GM20000 (cell line): ENCODE results near the gene DLX4.

Experiments used
- DNase-seq: peaks from one replicate; pipeline ENCODE4 v3.0.0; 2012; ENCODE audit warnings: low spot score
- TF ChIP-seq, protein P1 (sequence below): IDR thresholded peaks from 2 replicates; pipeline ENCODE4 v1.5.1; 2012; ENCODE audit warnings: mild to moderate bottlenecking, control low read depth; ENCODE audit errors: extremely low read depth, missing control alignments

The DLX4 gene, protein sequence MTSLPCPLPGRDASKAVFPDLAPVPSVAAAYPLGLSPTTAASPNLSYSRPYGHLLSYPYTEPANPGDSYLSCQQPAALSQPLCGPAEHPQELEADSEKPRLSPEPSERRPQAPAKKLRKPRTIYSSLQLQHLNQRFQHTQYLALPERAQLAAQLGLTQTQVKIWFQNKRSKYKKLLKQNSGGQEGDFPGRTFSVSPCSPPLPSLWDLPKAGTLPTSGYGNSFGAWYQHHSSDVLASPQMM

DNA sequence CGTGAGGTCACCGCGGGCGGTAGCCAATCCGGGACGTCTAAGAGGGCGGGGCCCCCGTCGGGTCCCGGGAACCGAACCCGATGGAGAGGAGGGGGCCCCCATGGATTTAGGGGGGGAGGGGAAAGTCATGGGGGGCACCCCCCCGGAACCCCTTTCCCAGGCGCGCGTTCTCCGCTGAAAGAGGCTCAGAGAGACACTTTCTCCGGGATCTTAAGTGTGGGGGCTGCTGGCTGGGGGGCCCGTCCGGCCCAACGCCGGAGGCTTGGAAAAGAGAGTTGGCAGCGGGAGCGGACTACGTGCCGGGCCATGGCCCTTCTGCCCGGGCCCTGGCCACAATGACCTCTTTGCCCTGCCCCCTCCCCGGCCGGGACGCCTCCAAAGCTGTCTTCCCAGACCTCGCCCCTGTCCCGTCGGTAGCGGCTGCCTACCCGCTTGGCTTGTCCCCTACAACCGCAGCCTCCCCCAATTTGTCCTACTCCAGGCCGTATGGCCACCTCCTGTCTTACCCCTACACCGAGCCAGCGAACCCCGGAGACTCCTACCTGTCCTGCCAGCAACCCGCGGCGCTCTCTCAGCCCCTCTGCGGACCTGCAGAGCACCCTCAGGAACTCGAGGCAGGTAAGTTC lies at the start of gene DLX4:
Gene DLX4 (plus strand): TSS at position 57 of the 626 bp plus-strand sequence. CDS start 279 bp downstream, at position 336.
- DNase-seq, result peak; percentile 75
- TF ChIP-seq, protein P1, sequence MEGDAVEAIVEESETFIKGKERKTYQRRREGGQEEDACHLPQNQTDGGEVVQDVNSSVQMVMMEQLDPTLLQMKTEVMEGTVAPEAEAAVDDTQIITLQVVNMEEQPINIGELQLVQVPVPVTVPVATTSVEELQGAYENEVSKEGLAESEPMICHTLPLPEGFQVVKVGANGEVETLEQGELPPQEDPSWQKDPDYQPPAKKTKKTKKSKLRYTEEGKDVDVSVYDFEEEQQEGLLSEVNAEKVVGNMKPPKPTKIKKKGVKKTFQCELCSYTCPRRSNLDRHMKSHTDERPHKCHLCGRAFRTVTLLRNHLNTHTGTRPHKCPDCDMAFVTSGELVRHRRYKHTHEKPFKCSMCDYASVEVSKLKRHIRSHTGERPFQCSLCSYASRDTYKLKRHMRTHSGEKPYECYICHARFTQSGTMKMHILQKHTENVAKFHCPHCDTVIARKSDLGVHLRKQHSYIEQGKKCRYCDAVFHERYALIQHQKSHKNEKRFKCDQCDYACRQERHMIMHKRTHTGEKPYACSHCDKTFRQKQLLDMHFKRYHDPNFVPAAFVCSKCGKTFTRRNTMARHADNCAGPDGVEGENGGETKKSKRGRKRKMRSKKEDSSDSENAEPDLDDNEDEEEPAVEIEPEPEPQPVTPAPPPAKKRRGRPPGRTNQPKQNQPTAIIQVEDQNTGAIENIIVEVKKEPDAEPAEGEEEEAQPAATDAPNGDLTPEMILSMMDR, result no peak

DNA sequence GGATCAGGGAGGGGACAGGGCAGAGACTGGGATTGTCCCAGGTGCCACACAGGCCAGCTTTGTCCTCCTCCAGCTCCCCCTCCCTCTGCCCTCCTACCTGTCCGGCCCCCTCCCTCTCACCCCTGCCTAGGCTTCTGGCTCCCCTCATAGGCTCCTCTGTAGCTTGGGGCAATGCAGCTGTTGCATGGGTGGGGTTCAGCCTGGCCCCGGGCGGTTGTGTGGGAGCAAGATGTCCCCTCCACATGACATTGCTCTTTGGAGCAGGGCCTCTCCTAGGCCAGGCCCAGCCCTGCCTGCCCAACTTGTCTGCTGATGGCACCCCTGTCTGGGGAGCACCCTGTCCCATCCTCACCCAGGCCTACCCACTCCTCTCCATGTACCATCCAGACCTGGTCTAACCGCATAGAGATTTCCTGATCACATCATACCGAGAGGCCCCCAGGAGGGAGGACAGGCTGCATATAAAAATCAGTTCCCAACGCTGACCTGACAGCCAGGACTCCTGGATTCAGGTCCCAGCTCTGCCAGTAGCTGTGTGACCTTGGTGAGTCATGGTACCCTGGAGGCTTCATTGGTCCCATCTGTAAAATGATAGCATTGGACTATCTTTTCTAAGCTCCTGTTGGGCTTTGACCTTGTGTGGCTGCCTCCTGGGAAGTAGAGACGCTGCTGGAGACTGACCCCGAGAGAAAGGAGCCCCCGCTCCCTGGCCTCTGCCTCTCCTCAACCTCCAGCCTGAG lies 48.8 kb upstream of the DLX4 start:
- TF ChIP-seq, protein P1, result no peak
- DNase-seq, result no peak

DNA sequence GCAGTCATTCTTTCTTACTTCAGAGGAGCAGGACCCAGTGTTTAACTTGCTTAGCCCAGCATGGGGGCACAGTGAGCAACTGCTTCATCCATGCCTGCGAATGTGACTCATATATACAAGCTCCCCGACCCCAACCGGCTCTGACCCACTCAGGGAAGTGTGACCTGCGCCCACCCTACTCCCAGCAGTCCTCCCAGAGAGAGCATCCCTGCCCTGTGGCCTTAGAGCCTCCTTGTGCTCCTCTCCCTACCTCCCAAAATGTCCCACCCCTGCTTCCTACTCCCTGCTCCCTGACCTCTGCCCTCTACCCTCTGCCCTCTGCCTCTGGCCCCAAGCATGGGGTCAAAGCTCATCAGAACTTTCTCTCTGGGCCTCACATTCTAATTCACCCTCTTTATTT lies 46.9 kb upstream of the DLX4 start:
- TF ChIP-seq, protein P1, result no peak
- DNase-seq, result no peak

DNA sequence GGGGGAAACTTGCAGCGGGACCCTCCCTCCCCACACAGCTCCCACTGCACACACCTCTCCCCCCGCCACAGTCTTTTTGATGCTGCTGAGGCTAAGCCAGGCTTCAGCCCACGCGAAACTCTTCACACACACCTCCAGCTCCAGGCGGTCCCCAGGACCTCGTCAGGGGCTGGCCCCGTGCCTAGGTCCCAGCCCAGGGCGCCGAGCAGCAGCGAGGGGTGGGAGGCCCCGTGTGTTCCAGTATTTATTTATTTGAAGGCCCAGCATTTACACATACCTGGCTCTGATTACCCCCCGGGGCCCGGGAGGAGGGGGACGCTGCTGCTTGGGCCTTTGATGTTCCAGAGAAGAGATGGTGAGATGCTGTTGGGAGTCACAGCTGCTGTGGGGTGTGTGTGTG lies 44.9 kb upstream of the DLX4 start:
- TF ChIP-seq, protein P1, result no peak
- DNase-seq, result no peak

DNA sequence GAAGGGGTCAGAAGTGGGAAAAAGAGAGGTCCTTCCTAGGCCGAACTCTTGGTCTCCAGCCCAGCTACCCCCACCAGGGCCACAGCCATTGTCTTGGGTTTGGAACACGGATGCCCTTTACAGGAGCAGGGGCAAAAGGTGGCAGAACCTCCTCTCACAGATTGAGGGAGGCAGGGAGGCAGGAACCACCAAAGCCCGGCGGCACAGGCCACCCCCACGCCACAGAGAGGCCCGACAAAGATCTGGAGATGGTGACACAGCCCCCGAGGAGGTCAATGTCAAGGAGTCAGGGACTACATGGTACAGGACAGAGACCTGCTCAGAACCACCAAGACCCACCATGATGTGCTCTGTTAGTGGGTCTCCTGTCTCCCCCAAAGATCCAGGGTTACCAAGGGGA lies 44.4 kb upstream of the DLX4 start:
- no peak for DNase-seq
- TF ChIP-seq, protein P1, result no peak

DNA sequence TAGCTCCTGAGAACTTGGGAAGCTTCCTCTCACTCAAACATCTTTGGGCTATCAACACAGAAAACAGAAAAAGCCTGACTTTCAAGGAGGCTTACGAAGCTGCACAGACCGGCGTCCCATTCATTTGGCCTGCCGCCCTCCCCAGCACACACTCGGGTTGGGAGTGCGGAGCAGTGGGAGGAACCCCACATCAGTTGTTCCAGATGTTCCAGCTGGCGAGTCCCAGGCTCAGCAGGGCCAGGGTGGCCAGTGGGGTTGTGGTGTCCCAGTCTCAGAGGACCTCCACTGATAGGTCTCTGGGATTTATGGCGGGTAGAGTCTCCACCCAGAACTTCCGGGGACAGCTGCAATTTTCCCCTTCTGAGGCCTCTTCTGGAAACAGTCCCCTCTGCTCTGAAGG lies 43.1 kb upstream of the DLX4 start:
- TF ChIP-seq, protein P1, result no peak
- no peak for DNase-seq

DNA sequence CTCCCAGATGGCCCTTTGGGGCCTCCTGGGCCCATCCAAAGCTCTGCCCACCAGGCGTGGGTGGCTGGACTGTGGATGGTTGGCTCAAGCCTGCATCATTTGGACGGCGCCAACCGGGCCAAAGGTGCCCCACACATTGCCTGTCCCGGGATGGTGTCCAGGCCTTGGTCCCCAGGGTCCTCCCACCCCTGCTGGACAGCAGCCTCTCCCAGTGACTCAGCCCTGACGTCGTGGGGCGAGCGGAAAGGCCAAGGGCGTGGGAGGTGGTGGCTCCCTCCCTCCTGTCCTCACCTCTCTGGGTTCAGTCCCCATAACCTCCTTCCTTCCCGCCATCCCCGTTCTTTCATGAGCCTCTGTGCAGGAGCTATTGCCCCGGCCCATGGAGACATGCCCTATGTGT lies 42.1 kb upstream of the DLX4 start:
- TF ChIP-seq, protein P1, result no peak
- DNase-seq, result no peak
